ENCODE results near the gene TNK2.
"Not testable (repeated sequence)": the region's sequence is repeated elsewhere in the genome, so short reads cannot be mapped to it uniquely, and the experiment has no call there.

Gene TNK2

GRCh38 chr3:195907934-195908693 is at the start of gene TNK2:
TSS of gene TNK2 (minus strand) at chr3:195908551. CDS start at chr3:195888588, 19,963 bp downstream.
- no peak for TF ChIP-seq CTCF (IDR thresholded peaks at IDR 0.05; ENCODE audit: low read depth, low read length)
- H3K4me3 ChIP-seq (ENCODE audit: low read depth, low read length) = peak within 1 kb of the TSS; percentile 62

- TF ChIP-seq CTCF (IDR thresholded peaks at IDR 0.05; ENCODE audit: low read depth, low read length) = no peak
- H3K4me3 ChIP-seq (ENCODE audit: low read depth, low read length) = no peak overlapping the region
These were observed 48.2 kb upstream of the TNK2 start for GRCh38 chr3:195956577-195956976.

GRCh38 chr3:195955416-195955841 is 47.1 kb upstream of the TNK2 start:
- not testable (repeated sequence) for H3K4me3 ChIP-seq (ENCODE audit: low read depth, low read length)

- H3K4me3 ChIP-seq (ENCODE audit: low read depth, low read length) = peak overlapping the region; percentile 40
These were observed 46.4 kb upstream of the TNK2 start for GRCh38 chr3:195954752-195955119.

GRCh38 chr3:195954052-195954751 is 45.9 kb upstream of the TNK2 start:
- H3K4me3 ChIP-seq (ENCODE audit: low read depth, low read length) = peak overlapping the region; percentile 40

- not testable (repeated sequence) for H3K4me3 ChIP-seq (ENCODE audit: low read depth, low read length)
These were observed 44.2 kb upstream of the TNK2 start for GRCh38 chr3:195952590-195952989.

GRCh38 chr3:195951443-195952177 is 43.3 kb upstream of the TNK2 start:
- not testable (repeated sequence) for H3K4me3 ChIP-seq (ENCODE audit: low read depth, low read length)

- not testable (repeated sequence) for H3K4me3 ChIP-seq (ENCODE audit: low read depth, low read length)
These were observed 42.4 kb upstream of the TNK2 start for GRCh38 chr3:195950731-195951130.

- not testable (repeated sequence) for H3K4me3 ChIP-seq (ENCODE audit: low read depth, low read length)
These were observed 41.8 kb upstream of the TNK2 start for GRCh38 chr3:195950164-195950563.

- H3K4me3 ChIP-seq (ENCODE audit: low read depth, low read length) = not testable (repeated sequence)
These were observed 38.8 kb upstream of the TNK2 start for GRCh38 chr3:195946910-195947699.

- H3K4me3 ChIP-seq (ENCODE audit: low read depth, low read length) = not testable (repeated sequence)
These were observed 33.0 kb upstream of the TNK2 start for GRCh38 chr3:195941265-195941815.

GRCh38 chr3:195940806-195941205 is 32.5 kb upstream of the TNK2 start:
- not testable (repeated sequence) for H3K4me3 ChIP-seq (ENCODE audit: low read depth, low read length)

GRCh38 chr3:195939526-195940470 is 31.4 kb upstream of the TNK2 start:
- H3K4me3 ChIP-seq (ENCODE audit: low read depth, low read length) = not testable (repeated sequence)

GRCh38 chr3:195933044-195933430 is 24.7 kb upstream of the TNK2 start:
- not testable (repeated sequence) for H3K4me3 ChIP-seq (ENCODE audit: low read depth, low read length)

All from WI38 (cell line).